HCT116 (cell line): ENCODE data around the gene ANTXRL. TPM values are rescaled to one million over a fixed set of nuclear protein-coding genes. Genes with fewer than 3 reads are reported as not detected.

ENCODE experiments used
- ATAC-seq: fragments of 200-7000 bp; cut with Tn5 transposase; 2 replicates; pipeline ENCODE4 v1.9.1; 2020; ENCODE audit warnings: mild to moderate bottlenecking, moderate library complexity
- BruUV-seq: library from RNA; stranded (reverse); fragments of 400-500 nt; replicated peaks from 2 replicates; lab custom pipeline; 2021; lab: Mats Ljungman, UMichigan
- CTCF ChIA-PET: fragments of 300-600 bp; sonication (Branson Sonifier 250); formaldehyde crosslinking; loops from one replicate; lab custom pipeline; 2021; ENCODE audit warnings: antibody characterized with exemption; lab: Charles Lee
- POLR2A ChIA-PET: fragments of 300-600, 350-600 bp; sonication (Branson Sonifier 250); formaldehyde crosslinking; loops from one replicate; lab custom pipeline; 2021; ENCODE audit warnings: antibody characterized with exemption; lab: Charles Lee
- RAD21 ChIA-PET, 2 experiments: fragments of 300-600 bp; sonication (Branson Sonifier 250); formaldehyde crosslinking; loops; one replicate each; lab custom pipeline; 2023; ENCODE audit warnings: low total read pairs in 2 of 2; ENCODE audit not compliant: uncharacterized antibody in 2 of 2, unreplicated experiment in 2 of 2, low non-redundant PET in 1 of 2; lab: Charles Lee
- DNase-seq: peaks from one replicate; pipeline ENCODE4 v3.0.0-alpha.2; 2010; ENCODE audit warnings: low read depth, low spot score
- H2AFZ ChIP-seq: fragments of 200-600 bp; shearing (Covaris generic), sonication (generic); 2 replicates; pipeline ENCODE4 v1.6.1; 2017; ENCODE audit warnings: low read depth, mixed run types, mixed read lengths, antibody characterized with exemption, low read length; ENCODE audit not compliant: poor library complexity, severe bottlenecking
- H3K27ac ChIP-seq: 2 replicates; pipeline ENCODE4 v1.5.1; 2012; ENCODE audit warnings: low read depth, low read length
- H3K27me3 ChIP-seq: fragments of 200-600 bp; sonication (generic); 2 replicates; pipeline ENCODE4 v1.6.1; 2016; ENCODE audit warnings: mixed run types, low read length, mixed read lengths; ENCODE audit not compliant: insufficient read depth
- H3K36me3 ChIP-seq, 2 experiments: fragments of 200-500 bp in 1 of 2; fragments of 200-600 bp in 1 of 2; sonication (Bioruptor generic) in 1 of 2; sonication (generic) in 1 of 2; 2 replicates each; pipeline versions ENCODE4 v1.5.1 to v1.6.1; 2014 to 2016; ENCODE audit warnings: low read length in 2 of 2, inconsistent platforms in 1 of 2, mixed read lengths in 1 of 2, mixed run types in 1 of 2; ENCODE audit not compliant: insufficient read depth in 2 of 2, control insufficient read depth in 1 of 2
- H3K4me1 ChIP-seq, 2 experiments: fragments of 200-600 bp in 1 of 2; sonication (generic) in 1 of 2; 2 replicates each; pipeline versions ENCODE4 v1.5.1 to v1.6.1; 2012 to 2017; ENCODE audit warnings: low read length in 2 of 2, inconsistent platforms in 1 of 2, mild to moderate bottlenecking in 1 of 2, mixed read lengths in 1 of 2, mixed run types in 1 of 2, moderate library complexity in 1 of 2; ENCODE audit not compliant: insufficient read depth in 2 of 2, control insufficient read depth in 1 of 2
- H3K4me2 ChIP-seq: fragments of 200-600 bp; sonication (generic); 2 replicates; pipeline ENCODE4 v1.6.1; 2017; ENCODE audit warnings: mixed run types, low read length, mixed read lengths
- H3K4me3 ChIP-seq, 2 experiments: fragments of 200-600 bp in 1 of 2; sonication (generic) in 1 of 2; replicated peaks in 1 of 2; 2 replicates each; pipeline ENCODE4 v1.5.1; 2011 to 2016; ENCODE audit warnings: low read length in 2 of 2, control low read depth in 1 of 2, low read depth in 1 of 2, mild to moderate bottlenecking in 1 of 2, mixed read lengths in 1 of 2, mixed run types in 1 of 2
- H3K79me2 ChIP-seq: fragments of 200-600 bp; sonication (generic); 2 replicates; pipeline ENCODE4 v1.6.1; 2017; ENCODE audit warnings: mild to moderate bottlenecking, mixed run types, low read length, moderate library complexity, mixed read lengths; ENCODE audit not compliant: insufficient read depth
- H3K9ac ChIP-seq: fragments of 200-600 bp; sonication (generic); 2 replicates; pipeline ENCODE4 v1.6.1; 2016; ENCODE audit warnings: low read length, mixed read lengths
- H3K9me2 ChIP-seq: fragments of 200-600 bp; sonication (generic), shearing (Covaris generic); 2 replicates; pipeline ENCODE4 v1.6.1; 2017; ENCODE audit warnings: mixed run types, mild to moderate bottlenecking, moderate library complexity; ENCODE audit not compliant: insufficient read depth
- H3K9me3 ChIP-seq, 2 experiments: fragments of 200-500 bp in 1 of 2; fragments of 200-600 bp in 1 of 2; sonication (Bioruptor generic) in 1 of 2; sonication (generic) in 1 of 2; 2 replicates each; pipeline ENCODE4 v1.6.1; 2014 to 2017; ENCODE audit warnings: low read length in 2 of 2, mixed read lengths in 2 of 2, inconsistent platforms in 1 of 2, low read depth in 1 of 2, mild to moderate bottlenecking in 1 of 2, mixed run types in 1 of 2, moderate library complexity in 1 of 2; ENCODE audit not compliant: control insufficient read depth in 1 of 2, insufficient read depth in 1 of 2
- H4K20me1 ChIP-seq: fragments of 200-600 bp; sonication (generic), shearing (Covaris generic); 2 replicates; pipeline ENCODE4 v1.6.1; 2017; ENCODE audit warnings: mixed run types, mild to moderate bottlenecking, moderate library complexity; ENCODE audit not compliant: insufficient read depth
- ELF1 ChIP-seq: IDR thresholded peaks from 2 replicates; pipeline ENCODE4 v1.6.1; 2012; ENCODE audit warnings: low read depth, borderline replicate concordance
- EZH2 ChIP-seq: fragments of 200-600 bp; sonication (generic); IDR thresholded peaks from 2 replicates; pipeline ENCODE4 v1.6.1; 2017; ENCODE audit warnings: antibody characterized with exemption, mixed run types
- FOSL1 ChIP-seq: IDR thresholded peaks from 2 replicates; pipeline ENCODE4 v1.6.1; 2012; ENCODE audit warnings: low read depth
- POLR2A ChIP-seq: IDR thresholded peaks from 2 replicates; pipeline ENCODE4 v1.7.0; 2011; ENCODE audit warnings: borderline replicate concordance; ENCODE audit not compliant: insufficient read depth, insufficient read length; ENCODE audit errors: extremely low read depth
- REST ChIP-seq: IDR thresholded peaks from 2 replicates; pipeline ENCODE4 v1.6.1; 2012; ENCODE audit warnings: low read depth
- YY1 ChIP-seq: IDR thresholded peaks from 2 replicates; pipeline ENCODE4 v1.6.1; 2011; ENCODE audit warnings: low read length, low read depth, moderate library complexity, mild to moderate bottlenecking; ENCODE audit not compliant: insufficient replicate concordance; ENCODE audit errors: extremely low read depth
- intact Hi-C: fragments of 100-400 bp; cut with micrococcal nuclease; formaldehyde crosslinking; loops from 2 replicates; pipeline ENCODE4 v1.10.0; 2022
- total RNA-seq: library from RNA; stranded (reverse); gene quantifications from one replicate; pipeline ENCODE4 v1.2.1, GENCODE V29; 2021; ENCODE audit not compliant: unreplicated experiment

Gene ANTXRL
- total RNA-seq, 1 experiment from 2014 or later, result not detected

DNA sequence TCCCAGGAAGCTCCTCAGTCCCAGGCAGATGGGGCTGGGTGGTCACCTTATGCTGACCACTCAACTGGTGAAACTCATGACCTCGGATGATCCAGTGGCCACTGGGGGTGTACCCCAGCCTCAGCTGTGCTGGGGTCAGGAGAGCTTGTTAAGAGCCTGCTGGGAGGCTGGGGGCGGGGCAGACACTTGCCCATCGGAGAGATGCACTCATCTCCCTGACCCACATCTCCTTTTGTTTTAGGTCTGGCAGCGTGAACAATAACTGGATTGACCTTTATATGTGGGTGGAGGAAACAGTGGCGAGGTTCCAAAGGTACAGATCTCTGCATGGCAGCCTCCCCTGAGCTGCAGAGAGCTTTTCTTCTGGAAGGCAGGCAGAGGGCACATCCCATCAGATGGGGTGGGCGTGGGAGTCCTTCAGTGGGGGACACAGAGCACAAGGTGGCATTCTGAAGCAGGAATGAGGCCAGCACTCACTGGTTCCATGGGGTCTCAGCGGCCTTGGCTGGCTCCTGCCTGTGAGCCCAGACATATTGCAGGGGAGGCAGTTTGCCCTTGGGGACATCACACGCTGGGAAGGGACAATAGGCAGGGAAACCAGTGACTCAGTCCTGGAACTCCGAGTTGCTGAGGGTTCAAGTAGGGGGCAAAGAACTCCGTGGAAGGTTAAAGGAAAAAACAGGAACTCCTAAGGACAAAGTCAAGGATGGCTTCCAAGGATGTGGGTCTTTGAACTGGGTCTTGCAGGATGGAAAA lies 5.2 kb downstream of the ANTXRL start:
- Histone ChIP-seq H4K20me1 (no peaks in the 10 kb centered on the region), H3K4me3 (no peak overlapping the region), H3K36me3 (no peaks in the 10 kb centered on the region), H3K9ac (no peak overlapping the region), H3K9me3 (no peaks in the 10 kb centered on the region), H2AFZ (no peak overlapping the region), H3K27me3 (no peaks in the 10 kb centered on the region), H3K9me2 (no peaks in the 10 kb centered on the region), H3K4me1 (peaks cover 0 to 12% of the 10 kb centered on the region in 2 experiments; a peak in 2 of 4 replicates), H3K4me2 (peak overlapping the region; percentile 12; the same call in 1 of the 2 replicates), H3K27ac (no peak overlapping the region), H3K79me2 (no peaks in the 10 kb centered on the region)
- BruUV-seq, result no TSS peak
- no peak for DNase-seq
- TF ChIP-seq YY1, result no peak
- no peak for TF ChIP-seq REST
- TF ChIP-seq ELF1, result no peak
- no peak for TF ChIP-seq EZH2
- TF ChIP-seq FOSL1, result no peak
- no peak for TF ChIP-seq POLR2A
- RAD21 ChIA-PET, result no interaction called here
- intact Hi-C loops, result no loop called here
- CTCF ChIA-PET, result no interaction called here
- no peak; the same call in 1 of the 2 replicates for ATAC-seq
- POLR2A ChIA-PET, result no interaction called here
